ENCODE data around the gene NRN1L.

Gene NRN1L

DNA sequence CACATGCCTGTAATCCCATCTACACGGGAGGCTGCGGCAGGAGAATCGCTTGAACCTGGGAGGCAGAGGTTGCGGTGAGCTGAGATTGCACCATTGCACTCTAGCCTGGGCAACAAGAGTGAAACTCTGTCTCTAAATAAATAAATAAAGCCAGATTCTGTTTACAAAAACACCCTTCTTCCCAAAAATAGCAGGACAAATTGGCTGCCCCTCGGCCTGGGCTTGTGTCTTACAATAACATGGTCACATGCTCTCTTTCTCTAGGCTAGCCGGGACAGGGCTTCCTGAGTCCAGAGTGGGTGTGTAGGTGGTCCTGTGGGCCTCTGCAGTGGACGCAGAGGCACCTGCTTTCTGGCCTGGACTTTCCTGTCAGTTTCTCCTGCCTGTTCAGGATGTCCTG, 15.0 kb upstream of the NRN1L start:
- TF ChIP-seq, protein P1, sequence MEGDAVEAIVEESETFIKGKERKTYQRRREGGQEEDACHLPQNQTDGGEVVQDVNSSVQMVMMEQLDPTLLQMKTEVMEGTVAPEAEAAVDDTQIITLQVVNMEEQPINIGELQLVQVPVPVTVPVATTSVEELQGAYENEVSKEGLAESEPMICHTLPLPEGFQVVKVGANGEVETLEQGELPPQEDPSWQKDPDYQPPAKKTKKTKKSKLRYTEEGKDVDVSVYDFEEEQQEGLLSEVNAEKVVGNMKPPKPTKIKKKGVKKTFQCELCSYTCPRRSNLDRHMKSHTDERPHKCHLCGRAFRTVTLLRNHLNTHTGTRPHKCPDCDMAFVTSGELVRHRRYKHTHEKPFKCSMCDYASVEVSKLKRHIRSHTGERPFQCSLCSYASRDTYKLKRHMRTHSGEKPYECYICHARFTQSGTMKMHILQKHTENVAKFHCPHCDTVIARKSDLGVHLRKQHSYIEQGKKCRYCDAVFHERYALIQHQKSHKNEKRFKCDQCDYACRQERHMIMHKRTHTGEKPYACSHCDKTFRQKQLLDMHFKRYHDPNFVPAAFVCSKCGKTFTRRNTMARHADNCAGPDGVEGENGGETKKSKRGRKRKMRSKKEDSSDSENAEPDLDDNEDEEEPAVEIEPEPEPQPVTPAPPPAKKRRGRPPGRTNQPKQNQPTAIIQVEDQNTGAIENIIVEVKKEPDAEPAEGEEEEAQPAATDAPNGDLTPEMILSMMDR (IDR thresholded peaks at IDR 0.05; ENCODE audit: low read depth, low read length), result no peak
- DNase-seq (ENCODE audit: low read depth, low spot score), result no peak
- in situ Hi-C loops (cut with HindIII; ENCODE audit: low sequenced_read_pairs), result no loop called here
- H3K4me3 ChIP-seq (ENCODE audit: low read depth, low read length), result no peak overlapping the region

DNA sequence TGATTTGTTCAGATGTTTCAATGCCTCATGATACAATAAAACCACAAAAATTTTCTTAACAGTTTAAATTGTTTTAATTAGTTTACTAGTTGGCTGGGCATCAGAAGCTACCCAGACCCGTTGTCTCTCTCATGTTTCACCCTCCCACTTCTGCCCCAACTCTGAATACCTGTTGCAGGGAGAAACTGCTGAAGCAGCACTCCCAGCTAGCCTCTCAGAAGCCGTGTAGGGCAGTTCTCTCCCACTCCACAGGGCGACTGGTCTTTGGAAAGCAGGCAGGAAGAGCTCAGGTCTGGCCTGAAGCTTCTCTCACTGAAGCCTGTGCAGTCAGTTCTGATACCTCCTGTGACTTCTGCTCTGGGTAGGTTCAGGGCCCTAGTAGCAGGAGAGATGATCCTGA, 13.4 kb upstream of the NRN1L start:
- TF ChIP-seq, protein P1 (IDR thresholded peaks at IDR 0.05; ENCODE audit: low read depth, low read length), result no peak
- in situ Hi-C loops (cut with HindIII; ENCODE audit: low sequenced_read_pairs), result no loop called here
- H3K4me3 ChIP-seq (ENCODE audit: low read depth, low read length), result no peak overlapping the region
- DNase-seq (ENCODE audit: low read depth, low spot score), result no peak

DNA sequence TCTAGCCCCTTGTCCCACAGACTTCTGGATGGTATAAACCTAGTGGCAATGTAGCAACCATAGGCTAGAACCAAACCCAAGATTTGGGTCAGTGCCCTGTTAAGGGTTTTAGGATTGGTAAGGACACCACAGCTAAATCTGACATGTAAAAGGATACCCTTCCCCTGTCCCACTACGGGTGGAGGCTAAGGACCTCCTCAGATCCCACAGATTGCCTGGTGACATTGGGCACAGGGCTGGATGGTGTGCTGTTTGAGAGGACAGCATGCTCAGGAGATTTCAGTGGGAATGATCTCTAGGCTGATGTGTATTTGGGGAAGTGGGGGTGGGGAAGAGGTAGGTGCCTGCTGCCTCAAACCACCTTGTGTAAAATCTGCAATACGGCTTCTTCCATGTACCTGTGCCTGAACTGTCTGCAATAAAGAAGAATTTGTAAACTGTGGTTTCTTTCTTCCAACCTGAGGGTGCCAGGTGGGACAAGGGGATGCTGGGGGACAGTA, 12.5 kb upstream of the NRN1L start:
- DNase-seq (ENCODE audit: low read depth, low spot score), result no peak
- H3K4me3 ChIP-seq (ENCODE audit: low read depth, low read length), result no peak overlapping the region
- in situ Hi-C loops (cut with HindIII; ENCODE audit: low sequenced_read_pairs), result no loop called here
- TF ChIP-seq, protein P1 (IDR thresholded peaks at IDR 0.05; ENCODE audit: low read depth, low read length), result no peak

GRCh38 chr16:67872631-67873434, 11.9 kb upstream of the NRN1L start, which contains the start of gene EDC4:
TSS of gene EDC4 (plus strand) at chr16:67873052. CDS start at chr16:67873262, 210 bp downstream.
- peak within 1 kb of the TSS; percentile 93 for H3K4me3 ChIP-seq (ENCODE audit: low read depth, low read length)
- TF ChIP-seq, protein P1 (IDR thresholded peaks at IDR 0.05; ENCODE audit: low read depth, low read length), result no peak
- DNase-seq (ENCODE audit: low read depth, low spot score), result peak; percentile 77
- in situ Hi-C loops (cut with HindIII; ENCODE audit: low sequenced_read_pairs), result no loop called here

DNA sequence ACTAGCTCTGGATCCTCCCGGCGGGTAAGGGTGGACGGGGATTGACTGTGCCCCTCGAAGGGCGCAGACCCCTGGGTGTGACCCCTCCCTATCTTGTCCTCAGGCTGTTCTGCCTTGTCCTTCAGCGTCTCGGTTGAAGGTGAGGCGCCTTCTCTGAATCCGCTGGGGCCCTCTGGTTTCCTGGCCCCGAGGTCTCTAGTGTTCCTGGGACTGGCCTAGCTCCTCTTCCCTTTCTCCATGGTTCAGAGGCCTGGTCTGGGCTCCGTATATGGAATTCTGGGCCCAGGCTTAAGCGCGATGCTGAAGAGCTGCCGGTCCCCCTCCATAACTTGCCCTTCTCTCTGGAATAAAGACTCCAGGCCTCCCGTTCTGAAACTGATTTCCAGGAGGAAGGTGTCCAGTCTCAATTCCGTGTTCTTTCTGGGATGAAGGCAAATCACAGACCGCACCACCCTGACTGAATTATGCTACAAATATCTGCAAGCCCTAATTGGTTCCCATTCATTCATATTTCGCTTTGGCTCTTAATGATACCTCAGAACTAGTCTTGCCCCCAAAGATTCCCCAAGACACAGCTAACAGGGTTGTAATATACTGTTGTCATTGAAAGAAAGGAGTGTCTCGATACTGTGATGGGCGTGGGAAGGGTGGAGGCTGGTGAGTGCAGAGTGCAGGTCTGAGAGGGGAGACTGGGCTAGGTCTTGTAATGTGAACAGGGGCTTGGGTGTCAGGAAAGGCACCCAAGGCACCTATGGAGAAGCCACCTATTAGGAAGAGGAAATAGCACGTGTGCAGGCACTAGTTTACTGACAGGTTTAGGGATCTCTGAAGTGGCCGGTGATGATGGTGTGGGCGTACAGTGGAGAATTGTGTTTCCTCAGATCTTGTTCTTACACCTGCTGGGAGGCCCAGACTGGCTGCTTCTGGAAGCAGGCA, 11.0 kb upstream of the NRN1L start:
- TF ChIP-seq, protein P1 (IDR thresholded peaks at IDR 0.05; ENCODE audit: low read depth, low read length), result no peak
- in situ Hi-C loops (cut with HindIII; ENCODE audit: low sequenced_read_pairs), result no loop called here
- no peak for DNase-seq (ENCODE audit: low read depth, low spot score)
- peak overlapping the region; percentile 93 for H3K4me3 ChIP-seq (ENCODE audit: low read depth, low read length)

DNA sequence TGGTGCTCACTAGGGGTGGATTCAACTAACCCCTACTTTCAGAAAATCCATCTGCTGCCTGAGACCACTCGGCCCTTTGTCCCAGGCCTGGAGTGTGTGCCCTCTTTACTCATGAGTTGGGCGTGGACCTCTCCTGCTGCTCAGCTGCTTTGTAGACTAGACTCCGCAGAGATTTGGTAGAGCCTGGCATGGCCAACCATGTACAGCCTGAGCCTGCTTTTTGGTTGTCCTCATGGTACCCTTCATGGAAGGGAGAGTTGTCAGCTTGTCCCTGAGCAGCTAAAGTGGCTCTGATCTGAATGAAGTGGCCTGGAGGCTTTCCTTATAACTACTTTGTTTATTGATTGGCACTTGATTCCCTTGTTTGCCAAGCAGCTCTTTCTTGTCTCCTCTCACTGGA, 10.3 kb upstream of the NRN1L start:
- DNase-seq (ENCODE audit: low read depth, low spot score), result no peak
- TF ChIP-seq, protein P1 (IDR thresholded peaks at IDR 0.05; ENCODE audit: low read depth, low read length), result no peak
- in situ Hi-C loops (cut with HindIII; ENCODE audit: low sequenced_read_pairs), result no loop called here
- peak overlapping the region; percentile 93 for H3K4me3 ChIP-seq (ENCODE audit: low read depth, low read length)

Measured in astrocyte of the spinal cord (primary cell).